Activated effector memory CD4-positive, alpha-beta T cell treated with anti-CD3 and anti-CD28 coated beads, Interleukin-2, amount 50 U/mL, for 16 hours (primary cell): ENCODE data around the gene HINT2.

Source experiments
- DNase-seq: peaks from one replicate; pipeline ENCODE4 v3.0.0-alpha.2; 2020

Gene HINT2

DNA sequence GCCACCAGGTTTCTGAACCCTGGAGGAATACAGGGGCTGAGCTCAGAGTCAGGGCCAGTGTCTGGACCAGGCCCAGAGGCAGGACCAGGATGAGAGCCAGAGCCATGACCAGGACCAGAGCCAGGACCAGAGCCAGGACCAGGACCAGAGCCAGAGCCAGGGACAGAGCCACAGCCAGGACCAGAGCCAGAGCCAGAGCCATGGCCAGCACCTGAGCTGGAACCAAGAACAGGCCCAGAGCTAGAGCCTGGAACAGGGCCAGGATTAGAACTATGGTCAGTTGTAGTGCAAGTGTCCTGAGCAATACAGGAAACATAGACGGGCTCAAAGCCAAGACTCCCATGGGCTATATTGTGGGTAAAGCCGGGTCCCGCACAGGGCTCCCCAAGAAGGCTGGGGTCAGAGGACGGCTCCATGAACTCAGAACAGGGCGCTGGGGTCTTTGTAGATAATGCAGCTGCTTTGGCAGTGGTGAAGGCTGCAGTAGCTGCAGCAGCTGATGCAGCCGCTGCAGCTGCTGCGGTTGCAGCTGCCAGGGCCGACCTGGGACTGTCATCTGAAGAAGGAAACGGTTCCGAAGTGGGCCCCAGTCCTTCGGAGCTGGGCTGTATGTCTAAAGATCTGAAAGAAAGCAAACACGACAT is 3.3 kb downstream of the HINT2 start:
- peak; percentile 66 for DNase-seq

DNA sequence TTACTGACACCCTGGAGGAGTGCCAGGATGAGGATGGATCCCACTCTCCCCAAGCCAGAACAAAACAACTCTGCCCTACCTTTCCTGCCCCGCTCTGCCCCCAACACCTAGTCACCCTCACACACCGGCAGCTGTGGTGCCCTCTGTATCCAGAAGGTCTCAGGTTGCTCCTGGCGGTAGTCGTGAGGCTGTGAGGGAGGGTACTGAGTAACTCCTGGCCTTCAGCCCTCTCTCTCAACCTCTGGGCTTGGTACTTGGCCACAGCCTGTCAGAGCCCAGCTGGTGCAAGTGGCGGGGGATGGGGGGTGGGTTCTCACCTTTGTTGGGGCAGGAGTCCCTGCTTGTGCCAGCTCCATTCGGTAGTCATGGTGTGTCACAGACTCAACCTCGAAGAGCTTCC is 4.7 kb downstream of the HINT2 start:
- no peak for DNase-seq

- DNase-seq, result no peak
These were observed 6.4 kb downstream of the HINT2 start for GRCh38 chr9:35808433-35808832.

DNA sequence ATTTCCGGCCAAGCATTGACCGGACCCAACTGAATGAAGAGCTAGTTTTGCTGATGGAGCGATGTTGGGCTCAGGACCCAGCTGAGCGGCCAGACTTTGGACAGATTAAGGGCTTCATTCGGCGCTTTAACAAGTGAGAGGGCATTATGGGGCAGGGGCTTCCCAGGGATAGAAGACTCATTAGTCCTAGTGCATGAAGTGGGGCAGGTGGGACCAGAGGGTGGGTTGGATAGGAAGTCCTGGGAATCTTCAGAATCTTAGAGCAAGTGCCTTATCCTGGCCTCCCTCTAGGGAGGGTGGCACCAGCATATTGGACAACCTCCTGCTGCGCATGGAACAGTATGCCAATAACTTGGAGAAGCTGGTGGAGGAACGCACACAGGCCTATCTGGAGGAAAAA is 8.7 kb downstream of the HINT2 start:
- DNase-seq, result no peak

- no peak for DNase-seq
These were observed 13.3 kb downstream of the HINT2 start for GRCh38 chr9:35801328-35802128.

DNA sequence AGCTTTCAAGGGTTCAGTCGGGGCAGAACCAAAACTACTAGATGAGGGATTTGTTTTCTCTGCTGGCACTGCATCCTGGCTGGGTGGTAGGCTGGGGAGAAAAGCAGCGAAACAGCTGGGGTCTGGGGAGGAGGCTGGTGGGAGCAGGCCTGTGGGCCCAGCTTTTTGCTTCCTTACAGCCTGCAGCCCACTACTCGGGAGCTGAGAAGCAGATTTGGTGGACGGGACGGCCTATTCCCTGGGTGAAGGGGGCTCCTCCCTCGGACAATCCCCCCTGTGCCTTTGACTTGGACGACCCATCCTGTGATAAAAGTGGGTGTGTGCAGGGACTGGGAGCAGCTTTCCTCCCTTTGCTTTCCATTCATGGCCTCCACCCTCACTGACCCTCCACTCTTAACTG is 14.3 kb downstream of the HINT2 start:
- no peak for DNase-seq

DNA sequence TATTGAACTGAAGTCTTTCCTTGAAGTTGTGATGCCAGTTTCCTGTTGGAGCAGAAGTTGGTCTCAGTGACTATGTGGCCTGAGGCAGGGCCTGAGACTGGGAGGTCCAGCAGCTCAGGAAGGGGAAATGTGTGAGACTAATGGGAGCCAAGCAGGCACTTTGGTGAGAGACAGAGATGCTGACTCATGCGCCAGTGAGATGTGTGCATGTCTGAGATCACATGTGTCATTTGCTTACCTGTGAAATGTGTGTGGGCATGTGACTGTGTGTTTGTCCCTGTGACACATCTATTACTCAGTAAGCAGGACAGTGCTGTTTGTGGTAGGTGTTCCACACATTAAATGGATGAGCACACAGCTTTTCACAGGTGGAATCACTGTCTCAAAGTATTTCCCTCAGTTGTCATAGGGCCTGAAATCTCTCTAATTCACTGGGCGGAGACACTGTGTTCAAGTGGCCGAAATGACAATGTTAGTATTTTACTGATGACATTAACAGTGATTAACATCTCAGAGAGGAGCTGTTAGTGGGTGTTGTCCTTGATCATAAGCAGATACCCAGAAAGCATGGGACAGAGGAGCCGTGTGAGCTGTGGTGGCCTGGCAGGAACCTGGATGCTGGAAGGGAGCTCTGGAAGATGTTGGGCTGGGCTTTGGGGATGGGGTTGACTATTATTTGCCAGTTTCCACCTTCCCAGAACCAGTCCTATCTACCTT is 16.0 kb downstream of the HINT2 start:
- peak; percentile 76 for DNase-seq

DNA sequence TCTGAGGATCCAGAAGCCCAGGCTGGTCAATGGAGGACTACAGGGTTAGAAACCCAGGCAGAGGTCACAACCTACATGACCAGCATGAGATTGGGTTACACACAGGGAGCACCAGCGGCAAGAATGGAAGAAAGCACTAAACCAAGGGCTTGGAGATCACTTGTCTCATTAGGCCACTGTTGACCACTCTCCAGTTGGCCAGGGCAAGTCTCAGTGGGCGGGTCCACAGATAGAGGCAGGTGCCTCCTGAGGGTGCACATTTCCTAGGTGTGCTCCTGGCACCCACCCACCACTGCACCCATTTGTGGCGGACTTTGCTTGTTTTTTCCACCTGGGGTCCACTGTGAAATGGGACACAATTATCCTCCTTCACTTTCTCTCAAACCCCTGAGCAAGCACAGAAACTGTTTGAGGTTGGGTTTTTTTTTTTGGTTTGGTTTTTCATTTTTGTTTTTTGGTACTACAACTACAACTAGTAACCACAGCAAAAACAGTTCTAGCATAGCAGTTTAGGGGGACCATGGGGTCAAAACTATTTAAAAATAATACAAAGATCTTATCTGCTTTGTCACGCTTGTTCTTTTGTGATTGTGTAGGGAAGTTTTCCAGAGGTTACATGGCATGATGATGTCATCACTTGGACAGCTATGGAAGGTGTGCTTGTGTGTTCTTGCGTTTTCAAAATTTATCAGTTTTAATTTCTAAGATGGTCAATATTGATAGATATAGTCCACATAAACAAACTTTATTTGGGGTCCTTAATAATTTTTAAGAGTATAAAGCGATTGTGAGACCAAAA is 17.3 kb downstream of the HINT2 start:
- DNase-seq, result no peak

DNA sequence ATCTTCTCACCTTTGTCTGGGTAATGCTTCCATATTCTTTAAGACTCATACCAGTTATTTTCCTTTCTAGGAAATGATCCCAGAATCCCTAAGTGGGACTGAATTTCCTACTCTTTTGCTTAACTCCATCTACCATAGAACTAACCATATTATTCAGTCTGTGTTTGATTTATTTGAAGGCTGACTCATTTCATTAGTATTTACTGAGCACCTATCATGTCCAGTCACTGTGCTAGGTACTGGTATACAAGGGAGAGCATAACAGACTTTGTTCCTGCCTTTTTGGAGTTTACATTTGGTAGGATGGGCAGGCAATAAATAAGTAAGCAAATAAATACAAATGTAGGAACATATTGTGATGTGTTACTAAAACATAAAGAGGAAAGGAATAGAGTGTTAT is 19.1 kb downstream of the HINT2 start:
- no peak for DNase-seq

GRCh38 chr9:35793461-35793860 is 21.4 kb downstream of the HINT2 start:
- DNase-seq, result no peak

- no peak for DNase-seq
These were observed 22.0 kb downstream of the HINT2 start for GRCh38 chr9:35792826-35793225.

DNA sequence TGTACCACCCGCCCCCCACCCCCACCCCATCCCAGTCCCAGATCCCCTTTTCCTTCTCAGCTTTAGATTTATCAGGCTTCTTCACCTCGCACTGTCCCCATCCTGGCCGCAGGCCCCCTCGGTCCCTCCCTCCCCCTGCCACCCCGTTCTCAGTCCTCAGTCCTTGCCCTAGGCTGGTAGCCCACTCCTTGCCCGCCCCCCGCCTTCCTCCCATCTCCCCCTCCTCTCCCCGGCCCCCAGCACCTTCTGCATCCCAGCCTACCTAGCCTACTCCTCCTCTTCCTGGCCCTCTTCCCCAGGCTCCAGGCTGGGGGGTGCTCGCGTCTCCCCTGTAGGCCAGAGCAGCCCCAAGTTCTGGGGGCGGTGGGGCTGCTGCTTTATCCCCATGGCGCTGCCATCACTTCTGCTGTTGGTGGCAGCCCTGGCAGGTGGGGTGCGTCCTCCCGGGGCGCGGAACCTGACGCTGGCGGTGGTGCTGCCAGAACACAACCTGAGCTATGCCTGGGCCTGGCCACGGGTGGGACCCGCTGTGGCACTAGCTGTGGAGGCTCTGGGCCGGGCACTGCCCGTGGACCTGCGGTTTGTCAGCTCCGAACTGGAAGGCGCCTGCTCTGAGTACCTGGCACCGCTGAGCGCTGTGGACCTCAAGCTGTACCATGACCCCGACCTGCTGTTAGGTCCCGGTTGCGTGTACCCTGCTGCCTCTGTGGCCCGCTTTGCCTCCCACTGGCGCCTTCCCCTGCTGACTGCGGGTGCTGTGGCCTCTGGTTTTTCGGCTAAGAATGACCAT is 22.6 kb downstream of the HINT2 start:
- DNase-seq, result no peak

DNA sequence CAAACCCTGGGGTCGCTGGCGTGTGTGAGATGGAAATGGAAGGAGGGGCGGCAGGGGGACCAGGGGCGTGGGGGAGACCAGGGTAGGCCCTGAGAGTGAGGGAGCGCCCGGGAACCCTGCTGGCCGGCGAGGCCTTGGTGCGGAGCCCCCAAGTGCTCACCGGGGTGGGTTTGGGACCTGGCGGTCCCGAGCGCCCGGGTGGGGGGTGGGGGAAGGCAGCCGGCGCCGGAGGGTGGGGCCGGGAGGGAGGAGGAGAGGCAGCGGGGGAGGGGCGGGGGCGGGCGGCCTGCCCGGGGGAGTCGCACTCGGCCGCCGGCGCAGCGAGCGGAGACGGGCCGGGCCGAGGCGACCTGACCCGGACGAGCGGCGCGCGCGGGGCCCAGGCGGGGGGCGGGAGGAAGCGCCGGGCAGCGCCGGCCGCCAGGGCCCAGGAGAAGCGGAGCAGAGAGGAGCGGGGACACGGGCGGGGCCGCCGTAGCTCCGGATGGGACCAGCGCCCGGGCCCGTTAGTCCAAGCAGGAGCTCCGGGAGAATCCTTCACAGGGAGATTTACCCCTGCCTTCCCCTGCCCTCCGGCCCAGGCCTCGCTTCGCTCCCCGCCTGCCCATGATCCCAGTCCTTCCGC is 23.4 kb downstream of the HINT2 start, which contains the start of gene NPR2:
Gene NPR2 (plus strand): TSS at position 295 of the 625 bp plus-strand sequence. CDS start 818 bp downstream, outside the sequence.
- no peak for DNase-seq

DNA sequence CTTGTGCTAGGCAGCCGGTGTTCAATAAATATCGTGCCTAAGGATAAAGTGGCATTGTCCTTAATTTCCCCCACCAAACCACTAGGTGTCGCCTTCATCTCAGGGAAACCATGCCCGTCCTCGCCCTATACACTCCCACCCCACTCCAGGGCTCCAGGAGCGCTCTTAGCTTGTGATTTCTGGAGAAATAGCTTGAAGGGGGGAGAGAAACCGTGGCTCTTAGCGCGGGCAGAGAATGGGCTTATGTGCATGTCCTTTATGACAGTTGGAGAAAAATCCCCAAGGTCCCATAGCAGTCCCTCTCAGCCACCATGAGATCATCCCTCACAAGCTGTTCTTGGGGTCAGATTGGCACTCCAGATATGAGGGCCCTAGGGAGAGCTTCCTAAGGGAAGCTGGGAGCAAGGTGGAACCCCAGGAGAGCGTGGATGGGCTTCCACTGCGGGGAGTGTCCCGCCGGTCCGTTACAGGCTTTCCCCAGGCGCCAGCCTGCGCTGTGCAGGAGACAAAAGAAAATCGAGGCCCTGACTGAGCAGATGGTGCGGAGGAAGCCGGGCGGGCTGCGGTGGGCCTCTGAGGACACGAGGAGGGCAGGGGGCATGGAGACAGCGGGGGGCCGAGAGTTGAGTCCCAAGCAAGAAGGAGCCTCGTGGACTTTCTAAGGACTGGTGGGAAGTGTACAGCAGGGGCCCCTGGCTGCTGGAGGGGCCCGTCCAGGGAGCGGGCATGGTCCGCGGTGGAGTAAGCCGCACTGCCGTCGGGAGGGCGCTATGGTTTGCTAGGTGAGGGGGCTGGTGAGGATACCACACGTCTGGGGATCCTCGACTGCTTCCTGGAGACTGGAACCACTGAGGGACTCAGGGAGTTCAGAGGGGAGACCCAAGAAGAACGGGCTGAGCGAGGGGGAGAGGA is 24.2 kb downstream of the HINT2 start:
- peak; percentile 79 for DNase-seq

DNA sequence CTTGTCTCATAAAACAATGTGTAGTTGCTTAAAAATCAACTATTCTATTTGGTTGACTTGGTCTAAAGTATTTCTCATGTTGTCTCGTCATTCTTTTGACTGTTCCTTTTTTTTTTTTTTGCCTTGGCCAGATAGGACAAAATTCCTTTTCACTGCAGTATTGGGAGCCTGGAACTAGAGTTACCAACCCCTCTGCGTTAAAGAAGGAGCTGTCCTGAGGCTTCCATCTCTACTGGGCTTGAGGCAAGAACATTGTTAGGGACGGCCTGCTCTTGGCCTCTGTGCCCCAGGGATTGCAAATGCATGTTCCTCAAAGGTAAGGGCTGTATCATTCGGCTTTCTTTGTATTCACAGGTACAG is 24.8 kb downstream of the HINT2 start:
- DNase-seq, result no peak

GRCh38 chr9:35789541-35789940 is 25.3 kb downstream of the HINT2 start:
- DNase-seq, result no peak

DNA sequence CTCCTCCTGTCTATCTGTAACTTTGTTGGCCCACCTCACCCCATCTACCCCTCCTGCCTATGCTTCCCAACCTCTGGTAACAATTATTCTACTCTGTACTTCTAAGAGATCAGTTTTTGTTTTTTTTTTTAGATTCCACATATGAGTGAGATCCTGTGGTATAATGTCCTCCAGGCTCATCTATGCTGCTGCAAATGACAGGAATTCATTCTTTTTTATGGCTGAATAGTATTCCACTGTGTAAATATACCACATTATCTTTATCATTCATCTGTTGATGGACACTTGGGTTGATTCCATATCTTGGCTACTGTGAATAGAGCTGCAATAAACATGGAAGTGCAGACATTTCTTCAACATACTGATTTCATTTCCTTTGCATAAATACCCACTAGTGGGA is 31.4 kb downstream of the HINT2 start:
- no peak for DNase-seq

- DNase-seq, result no peak
These were observed 33.8 kb downstream of the HINT2 start for GRCh38 chr9:35781066-35781465.

DNA sequence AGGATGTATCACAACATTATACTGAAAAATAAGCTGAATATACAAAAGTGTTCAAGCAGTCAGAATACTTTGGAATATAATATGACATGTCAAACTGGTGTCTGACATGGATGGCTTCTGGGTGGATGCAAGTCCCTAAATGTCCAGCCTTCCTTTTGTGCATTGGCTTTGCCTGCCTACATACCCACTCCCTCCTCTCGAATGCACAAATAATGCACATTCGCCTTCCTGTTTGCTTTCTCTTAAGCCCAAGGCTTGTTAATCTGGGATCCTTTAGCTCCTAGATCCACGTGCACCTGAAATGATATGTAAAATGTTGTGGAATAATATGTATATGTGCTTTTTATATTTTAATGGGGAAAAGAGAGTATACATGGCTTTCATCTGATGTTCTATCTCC is 36.3 kb downstream of the HINT2 start:
- DNase-seq, result no peak

DNA sequence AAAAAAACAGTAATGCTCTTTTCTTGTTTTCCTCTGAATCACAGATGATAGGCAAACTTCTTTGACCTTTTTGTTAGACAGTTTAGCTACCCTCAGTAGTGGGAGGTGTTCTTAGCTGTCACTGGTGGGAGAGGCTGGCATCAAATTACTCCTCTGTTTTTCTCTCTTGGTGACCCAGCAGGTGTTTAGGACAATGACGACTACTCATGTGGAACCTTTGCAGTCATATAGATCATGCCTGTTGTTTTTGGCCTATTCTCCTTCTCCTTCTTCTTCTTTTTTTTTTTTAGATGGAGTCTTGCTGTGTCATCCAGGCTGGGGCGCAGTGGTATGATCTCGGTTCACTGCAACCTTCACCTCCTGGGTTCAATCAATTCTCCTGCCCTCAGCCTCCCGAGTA is 38.8 kb downstream of the HINT2 start:
- no peak for DNase-seq
